Activated T-cell treated with anti-CD3 and anti-CD28 coated beads, Interleukin-2, amount 50 U/mL, for 72 hours (primary cell): ENCODE results near the gene ABCA3. TPM values are rescaled to one million over a fixed set of nuclear protein-coding genes. Genes with fewer than 3 reads are reported as not detected.

Source experiments
- ATAC-seq, 2 donors: fragments of 150-1000 bp; cut with Tn5 transposase; replicated peaks in 1 of 2; 2 replicates each; pipeline ENCODE4 v1.10.0; 2021; ENCODE audit warnings: moderate library complexity in 2 of 2, mild to moderate bottlenecking in 1 of 2
- DNase-seq, 2 donors: peaks; one replicate each; pipeline ENCODE4 v3.0.0; 2021 to 2022; ENCODE audit warnings: mixed read lengths in 1 of 2
- H3K27ac Mint-ChIP-seq: one replicate; pipeline ENCODE4 v1.8.0; 2022; ENCODE audit warnings: mild to moderate bottlenecking, moderate library complexity, mixed read lengths
- H3K27me3 Mint-ChIP-seq: one replicate; pipeline ENCODE4 v1.8.0; 2022; ENCODE audit warnings: low read depth, mixed read lengths
- H3K36me3 Mint-ChIP-seq, 2 donors: one replicate each; pipeline ENCODE4 v1.8.0; 2022; ENCODE audit warnings: mixed read lengths in 2 of 2, mild to moderate bottlenecking in 1 of 2; ENCODE audit not compliant: insufficient read depth in 2 of 2
- H3K4me1 Mint-ChIP-seq: one replicate; pipeline ENCODE4 v1.8.0; 2022; ENCODE audit warnings: low read depth, mixed read lengths
- H3K4me3 Mint-ChIP-seq, 2 donors: one replicate each; pipeline ENCODE4 v1.8.0; 2022; ENCODE audit warnings: mild to moderate bottlenecking in 2 of 2, mixed read lengths in 2 of 2, moderate library complexity in 2 of 2
- H3K9me3 Mint-ChIP-seq, 2 donors: one replicate each; pipeline ENCODE4 v1.8.0; 2022; ENCODE audit warnings: mixed read lengths in 2 of 2
- total RNA-seq, 2 donors: library from RNA; stranded (reverse); gene quantifications; one replicate each; pipeline ENCODE4 v1.2.3, GENCODE V29; 2022

Gene ABCA3
- total RNA-seq, 2 donors from 2014 or later: 13.7 to 14.6 TPM

DNA sequence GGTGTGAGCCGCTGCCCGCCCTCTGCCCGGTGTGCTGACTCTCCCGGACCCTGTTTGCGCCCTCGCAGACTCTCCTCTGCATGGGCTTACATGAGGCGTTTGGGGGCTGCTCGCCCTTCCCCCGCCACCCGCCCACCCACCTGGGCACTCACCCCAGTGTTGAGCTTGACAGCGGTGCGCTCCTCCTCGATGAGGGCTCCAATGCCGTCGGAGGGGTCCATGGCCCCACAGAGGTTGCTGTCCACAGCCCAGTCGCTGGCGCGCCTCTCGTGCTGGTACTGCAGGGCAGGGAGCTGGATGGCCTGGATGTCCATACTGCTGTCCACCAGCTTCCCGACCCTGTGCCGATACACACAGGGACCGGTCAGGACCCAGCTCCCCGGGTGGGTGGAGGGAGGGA is 51.2 kb downstream of the ABCA3 start:
- Mint-ChIP-seq H3K27me3 (no peaks in the 10 kb centered on the region), H3K4me3 (no peak overlapping the region), H3K4me1 (no peaks in the 10 kb centered on the region), H3K9me3 (no peaks in the 10 kb centered on the region), H3K27ac (no peak overlapping the region), H3K36me3 (no peaks in the 10 kb centered on the region)
- no peak for ATAC-seq
- no peak for DNase-seq

DNA sequence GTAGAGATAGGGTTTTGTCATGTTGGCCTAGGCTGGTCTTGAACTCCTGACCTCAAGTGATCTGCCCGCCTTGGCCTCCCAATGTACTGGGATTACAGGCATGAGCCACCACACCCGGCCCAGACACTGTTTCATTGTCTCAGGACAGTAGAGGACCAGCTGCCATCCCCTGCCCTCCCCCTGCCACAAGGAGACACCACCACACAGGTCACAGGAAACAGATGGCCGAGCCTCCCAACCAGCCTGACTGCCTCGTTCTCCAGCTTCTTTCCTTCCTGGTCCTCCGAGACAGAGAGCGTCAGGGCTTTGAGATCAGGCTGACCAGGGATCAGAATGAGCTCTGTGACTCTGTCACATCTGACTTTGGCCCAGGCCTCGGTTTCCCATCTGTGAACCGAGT is 51.8 kb downstream of the ABCA3 start:
- H3K4me1 Mint-ChIP-seq: no peaks in the 10 kb centered on the region
- H3K27ac Mint-ChIP-seq: no peak overlapping the region
- H3K36me3 Mint-ChIP-seq: no peaks in the 10 kb centered on the region
- DNase-seq (no peak), ATAC-seq (no peak)
- no peaks in the 10 kb centered on the region for H3K9me3 Mint-ChIP-seq
- H3K27me3 Mint-ChIP-seq: no peaks in the 10 kb centered on the region
- H3K4me3 Mint-ChIP-seq: no peak overlapping the region

DNA sequence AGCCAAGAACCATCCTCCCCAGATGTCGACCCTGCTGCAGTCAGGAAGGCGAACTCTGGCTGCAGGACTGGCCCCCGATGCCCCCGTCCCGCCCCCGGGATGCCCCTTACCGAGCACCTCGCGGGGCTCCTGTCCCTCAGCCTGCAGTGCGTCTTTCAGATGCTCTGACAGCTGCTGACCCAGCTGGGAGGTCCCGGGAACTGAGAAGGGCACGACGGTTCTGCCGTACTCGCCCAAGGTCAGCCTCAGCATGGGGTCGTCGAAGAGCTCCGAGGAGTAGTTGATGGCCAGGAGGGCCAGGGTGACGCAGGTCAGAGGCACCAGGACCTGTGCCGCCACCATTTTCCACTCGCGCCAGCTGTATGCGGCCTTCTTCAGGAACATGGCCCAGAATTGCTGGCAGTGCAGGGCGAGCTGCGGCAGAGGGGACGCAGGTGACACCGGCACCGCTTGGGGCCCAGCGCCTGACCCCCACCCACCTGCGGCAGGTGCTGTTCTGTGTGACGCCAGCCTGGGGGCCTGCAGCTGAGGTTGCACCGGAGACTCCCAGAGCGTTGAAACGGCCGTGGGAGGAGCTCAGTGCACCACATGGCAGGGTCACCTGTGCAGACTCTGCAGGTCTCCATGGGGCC is 52.5 kb downstream of the ABCA3 start:
- no peak for ATAC-seq
- no peaks in the 10 kb centered on the region for H3K9me3 Mint-ChIP-seq
- no peaks in the 10 kb centered on the region for H3K36me3 Mint-ChIP-seq
- no peak overlapping the region for H3K27ac Mint-ChIP-seq
- no peak overlapping the region for H3K4me3 Mint-ChIP-seq
- no peak for DNase-seq
- no peaks in the 10 kb centered on the region for H3K4me1 Mint-ChIP-seq
- H3K27me3 Mint-ChIP-seq: no peaks in the 10 kb centered on the region

DNA sequence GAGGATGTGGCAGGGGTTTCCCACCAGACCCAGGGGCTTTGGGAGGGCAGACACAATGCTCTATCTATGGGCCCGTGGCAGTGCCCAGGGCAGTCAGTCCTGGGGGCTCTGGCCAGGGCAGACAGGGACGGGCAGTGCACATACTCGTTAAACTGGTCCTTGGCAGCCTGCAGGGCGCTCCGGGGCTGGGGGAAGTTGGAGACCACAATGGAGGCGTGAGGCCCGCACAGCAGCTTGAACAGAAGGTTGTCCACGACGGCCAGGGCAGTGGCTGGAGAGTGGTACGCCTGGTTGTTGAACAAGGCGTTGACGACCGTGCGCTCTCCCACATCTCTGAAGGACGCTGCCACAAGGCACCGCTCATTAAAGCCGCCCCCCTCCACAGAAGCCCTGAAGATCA is 54.0 kb downstream of the ABCA3 start:
- Mint-ChIP-seq H3K9me3 (no peaks in the 10 kb centered on the region), H3K27ac (no peak overlapping the region), H3K4me3 (no peak overlapping the region), H3K4me1 (no peaks in the 10 kb centered on the region), H3K36me3 (no peaks in the 10 kb centered on the region), H3K27me3 (no peaks in the 10 kb centered on the region)
- ATAC-seq (no peak), DNase-seq (no peak)

DNA sequence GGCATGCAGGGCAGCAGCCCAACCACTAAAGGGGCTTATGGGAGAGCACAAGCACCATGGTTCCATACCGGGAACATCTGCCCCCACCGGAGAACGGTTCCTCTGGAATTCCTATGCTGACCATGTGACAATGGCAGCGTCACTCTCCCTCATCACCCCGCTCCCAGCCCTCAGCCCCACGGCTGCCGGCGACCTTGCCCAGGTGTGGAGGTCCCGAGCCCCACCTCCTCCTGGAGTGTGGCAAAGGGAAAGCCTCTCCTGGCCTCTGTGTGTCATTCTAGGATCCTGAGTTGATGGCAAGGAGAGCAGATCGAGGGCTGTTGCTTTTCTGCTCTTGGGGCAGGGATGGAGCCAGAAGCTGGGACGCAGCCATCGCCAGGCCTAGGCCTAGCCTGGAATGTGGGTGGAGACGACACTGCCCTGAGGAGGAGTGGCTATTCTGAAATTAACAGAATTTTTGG is 54.8 kb downstream of the ABCA3 start:
- no peaks in the 10 kb centered on the region for H3K36me3 Mint-ChIP-seq
- DNase-seq (no peak), ATAC-seq (no peak)
- H3K4me1 Mint-ChIP-seq: no peaks in the 10 kb centered on the region
- no peaks in the 10 kb centered on the region for H3K27me3 Mint-ChIP-seq
- no peak overlapping the region for H3K27ac Mint-ChIP-seq
- no peaks in the 10 kb centered on the region for H3K9me3 Mint-ChIP-seq
- H3K4me3 Mint-ChIP-seq: no peak overlapping the region

DNA sequence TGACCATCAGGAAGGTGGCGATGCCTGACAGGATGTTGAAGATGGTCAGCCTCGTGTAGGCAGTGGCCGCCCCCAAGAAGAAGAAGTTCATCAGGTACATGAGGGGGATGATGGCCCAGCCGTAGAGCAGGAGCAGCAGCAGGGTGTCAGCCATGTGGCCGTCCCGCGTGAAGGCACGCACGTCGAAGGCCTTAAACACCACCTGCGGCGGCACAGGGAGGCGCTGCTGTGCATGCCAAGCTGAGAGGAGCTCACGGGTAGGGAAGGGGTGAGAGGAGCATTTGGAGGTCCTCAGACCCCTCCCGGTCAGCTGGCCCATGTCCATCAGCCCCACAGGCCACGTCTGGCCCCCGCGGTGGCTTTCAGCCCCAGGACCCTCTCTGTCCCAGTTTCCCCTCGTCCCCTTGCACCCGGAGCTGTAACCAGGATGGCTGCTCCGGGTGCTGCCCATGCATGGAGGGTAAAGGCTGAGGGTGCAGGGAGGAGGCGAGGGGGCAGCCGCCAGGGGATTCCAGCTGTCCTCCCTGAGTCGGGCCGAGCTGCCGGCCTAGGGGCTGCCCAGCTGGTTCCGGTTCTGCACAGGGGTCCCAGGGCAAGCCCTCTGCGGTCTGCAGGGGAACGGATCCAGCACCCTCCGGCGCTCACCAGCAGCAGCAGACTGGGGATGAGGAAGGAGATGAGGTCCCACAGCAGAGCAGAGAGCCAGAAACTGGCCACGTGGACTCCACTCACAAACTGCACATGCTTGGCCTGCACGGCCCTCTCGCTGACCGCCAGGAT is 55.5 kb downstream of the ABCA3 start:
- no peaks in the 10 kb centered on the region for H3K27me3 Mint-ChIP-seq
- no peak for DNase-seq
- H3K9me3 Mint-ChIP-seq: no peaks in the 10 kb centered on the region
- H3K36me3 Mint-ChIP-seq: no peaks in the 10 kb centered on the region
- H3K4me1 Mint-ChIP-seq: no peaks in the 10 kb centered on the region
- no peak for ATAC-seq
- H3K27ac Mint-ChIP-seq: no peak overlapping the region
- H3K4me3 Mint-ChIP-seq: no peak overlapping the region

DNA sequence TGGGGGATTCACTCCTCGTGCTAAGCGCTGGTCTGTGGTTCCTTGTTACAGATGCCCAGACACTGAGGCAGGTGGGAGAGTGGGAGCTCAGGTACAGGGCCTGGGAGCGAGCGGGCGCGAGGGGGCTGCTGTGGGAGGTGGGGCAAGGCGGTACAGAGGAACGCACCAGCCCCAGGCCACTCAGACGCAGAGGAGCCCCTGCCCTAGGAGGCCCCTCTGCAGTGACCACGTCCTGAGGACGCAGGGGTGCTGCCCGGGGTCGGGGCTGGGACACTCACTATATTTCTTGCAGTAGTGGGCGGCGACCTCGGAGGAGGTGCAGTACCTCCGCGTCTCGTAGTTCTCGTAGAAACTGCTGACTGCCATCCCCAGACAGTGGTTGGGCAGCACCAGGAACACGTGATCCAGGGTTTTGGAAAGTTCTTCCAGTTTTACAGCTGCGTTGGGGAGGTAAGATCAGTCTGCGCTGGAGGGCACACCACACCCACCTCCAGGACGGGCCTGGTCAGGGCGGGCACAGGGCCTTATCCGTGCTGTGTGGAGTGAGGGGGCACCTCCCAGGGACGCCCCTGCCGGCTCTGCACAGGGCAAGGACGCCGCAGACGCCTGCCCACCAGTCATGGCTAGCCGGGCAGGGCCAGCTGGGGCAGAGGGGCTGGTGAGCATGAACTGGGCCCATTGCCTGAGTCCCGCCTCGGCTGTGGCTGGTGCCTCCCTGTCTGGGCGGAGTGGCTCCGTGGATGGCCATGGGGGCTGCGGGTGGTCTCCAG is 56.3 kb downstream of the ABCA3 start:
- Mint-ChIP-seq H3K36me3 (no peaks in the 10 kb centered on the region), H3K27me3 (no peaks in the 10 kb centered on the region), H3K4me1 (no peaks in the 10 kb centered on the region), H3K9me3 (no peaks in the 10 kb centered on the region), H3K4me3 (no peak overlapping the region), H3K27ac (no peak overlapping the region)
- no peak for DNase-seq
- no peak for ATAC-seq

DNA sequence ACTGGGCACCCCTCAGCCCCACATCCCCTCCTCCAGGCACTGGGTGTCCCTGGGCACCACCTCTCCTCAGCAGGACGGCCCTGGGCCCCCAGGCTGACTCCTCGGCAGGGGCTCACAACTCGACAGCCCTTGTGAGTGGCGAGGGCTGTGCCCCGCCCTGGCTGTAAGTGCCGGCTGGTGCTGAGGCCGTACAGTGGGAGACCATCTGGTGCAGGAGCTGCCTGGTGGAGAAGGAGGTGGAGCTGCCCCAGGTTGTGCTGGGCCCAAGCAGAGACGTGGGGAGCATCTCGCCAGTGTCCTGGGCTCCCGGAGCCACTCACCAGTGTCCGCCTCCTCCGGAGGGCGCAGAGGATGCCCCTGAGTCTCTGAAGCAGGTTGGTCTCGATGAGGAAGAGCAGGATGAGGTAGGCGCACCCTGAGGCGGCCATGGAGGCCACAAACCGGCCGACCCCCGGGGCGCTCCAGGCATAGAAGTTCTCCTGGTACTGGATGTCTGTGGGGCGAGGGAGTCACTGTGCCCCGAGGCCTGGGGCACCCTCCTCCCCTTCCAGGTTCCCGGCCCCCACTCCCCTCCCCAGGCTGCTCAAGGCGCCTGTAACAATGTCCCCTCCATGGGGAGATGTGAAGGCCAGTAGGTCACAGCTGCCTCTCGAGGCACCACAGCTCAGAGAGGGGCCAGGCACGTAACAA is 57.5 kb downstream of the ABCA3 start:
- Mint-ChIP-seq H3K4me1 (no peaks in the 10 kb centered on the region), H3K9me3 (no peaks in the 10 kb centered on the region), H3K36me3 (no peaks in the 10 kb centered on the region), H3K27ac (no peak overlapping the region), H3K4me3 (no peak overlapping the region), H3K27me3 (no peaks in the 10 kb centered on the region)
- ATAC-seq: no peak
- DNase-seq: no peak

DNA sequence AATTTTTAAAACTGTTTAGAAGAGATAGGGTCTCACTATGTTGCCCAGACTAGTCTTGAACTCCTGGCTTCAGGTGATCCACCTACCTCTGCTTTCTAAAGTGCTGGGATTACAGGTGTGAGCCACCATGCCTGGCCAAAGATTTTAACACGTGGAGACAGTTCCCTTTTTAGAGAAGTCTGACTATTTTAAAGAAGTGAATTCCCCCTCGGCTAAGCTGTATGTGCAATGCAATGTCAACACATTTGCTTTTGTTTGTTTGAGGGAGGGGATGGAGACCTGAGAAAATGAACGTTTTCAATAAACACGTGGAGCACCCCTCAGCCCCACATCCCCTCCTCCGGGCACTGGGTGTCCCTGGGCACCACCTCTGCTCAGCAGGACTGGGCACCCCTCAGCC is 58.3 kb downstream of the ABCA3 start:
- Mint-ChIP-seq H3K36me3 (no peaks in the 10 kb centered on the region), H3K4me1 (no peaks in the 10 kb centered on the region), H3K9me3 (no peaks in the 10 kb centered on the region), H3K27ac (no peak overlapping the region), H3K4me3 (no peak overlapping the region), H3K27me3 (no peaks in the 10 kb centered on the region)
- no peak for DNase-seq
- no peak for ATAC-seq

DNA sequence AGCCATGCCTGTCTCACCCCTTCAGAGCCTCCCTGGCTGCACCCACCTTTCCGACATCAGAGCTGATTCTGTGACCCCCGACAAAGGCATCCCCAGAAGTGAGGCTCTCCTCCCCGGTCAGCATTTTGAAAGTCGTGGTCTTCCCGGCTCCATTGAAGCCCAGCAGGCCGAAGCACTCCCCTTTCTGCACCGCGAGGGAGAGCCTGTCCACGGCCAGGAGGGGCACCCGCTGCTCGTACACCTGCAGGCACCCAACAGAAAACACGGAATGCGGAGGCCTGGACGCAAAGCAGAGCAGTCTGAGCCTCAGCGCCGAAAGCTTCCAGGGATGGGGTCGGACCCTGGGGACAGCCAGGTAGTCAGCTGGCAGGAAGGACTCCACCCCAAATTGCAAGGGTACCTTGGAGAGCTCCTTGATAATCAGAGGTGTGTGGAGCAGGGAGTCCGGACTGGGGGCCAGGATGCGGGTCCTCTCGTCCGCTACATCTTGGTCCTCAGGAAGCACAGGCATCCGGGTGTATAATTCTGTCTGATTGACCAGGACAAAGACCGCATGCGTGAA is 59.5 kb downstream of the ABCA3 start:
- Mint-ChIP-seq H3K36me3 (no peaks in the 10 kb centered on the region), H3K27me3 (no peaks in the 10 kb centered on the region), H3K4me3 (no peak overlapping the region), H3K4me1 (no peaks in the 10 kb centered on the region), H3K9me3 (no peaks in the 10 kb centered on the region), H3K27ac (no peak overlapping the region)
- DNase-seq (no peak), ATAC-seq (no peak)

DNA sequence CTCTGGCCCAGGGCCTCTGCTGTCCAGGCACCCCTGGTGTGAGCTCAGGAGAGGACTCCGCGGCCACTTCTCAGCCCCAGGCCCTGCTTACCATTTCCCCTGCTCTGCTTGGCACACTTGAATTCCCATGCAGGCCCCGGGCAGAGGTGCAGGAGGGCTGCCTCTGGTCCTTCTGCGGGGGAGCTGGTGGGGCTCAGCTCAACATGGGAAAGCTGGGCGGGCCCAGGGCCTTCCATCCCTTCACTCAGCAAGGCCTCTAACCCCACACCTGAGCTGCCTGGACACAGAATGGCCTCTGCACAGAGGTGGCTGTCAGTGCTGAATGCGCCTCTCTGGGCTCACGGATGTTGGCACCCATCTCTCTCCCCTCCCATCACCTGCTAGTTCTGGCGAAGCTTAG is 60.1 kb downstream of the ABCA3 start:
- Mint-ChIP-seq H3K36me3 (no peaks in the 10 kb centered on the region), H3K27ac (no peak overlapping the region), H3K4me1 (no peaks in the 10 kb centered on the region), H3K4me3 (no peak overlapping the region), H3K27me3 (no peaks in the 10 kb centered on the region), H3K9me3 (no peaks in the 10 kb centered on the region)
- DNase-seq (no peak), ATAC-seq (no peak)

DNA sequence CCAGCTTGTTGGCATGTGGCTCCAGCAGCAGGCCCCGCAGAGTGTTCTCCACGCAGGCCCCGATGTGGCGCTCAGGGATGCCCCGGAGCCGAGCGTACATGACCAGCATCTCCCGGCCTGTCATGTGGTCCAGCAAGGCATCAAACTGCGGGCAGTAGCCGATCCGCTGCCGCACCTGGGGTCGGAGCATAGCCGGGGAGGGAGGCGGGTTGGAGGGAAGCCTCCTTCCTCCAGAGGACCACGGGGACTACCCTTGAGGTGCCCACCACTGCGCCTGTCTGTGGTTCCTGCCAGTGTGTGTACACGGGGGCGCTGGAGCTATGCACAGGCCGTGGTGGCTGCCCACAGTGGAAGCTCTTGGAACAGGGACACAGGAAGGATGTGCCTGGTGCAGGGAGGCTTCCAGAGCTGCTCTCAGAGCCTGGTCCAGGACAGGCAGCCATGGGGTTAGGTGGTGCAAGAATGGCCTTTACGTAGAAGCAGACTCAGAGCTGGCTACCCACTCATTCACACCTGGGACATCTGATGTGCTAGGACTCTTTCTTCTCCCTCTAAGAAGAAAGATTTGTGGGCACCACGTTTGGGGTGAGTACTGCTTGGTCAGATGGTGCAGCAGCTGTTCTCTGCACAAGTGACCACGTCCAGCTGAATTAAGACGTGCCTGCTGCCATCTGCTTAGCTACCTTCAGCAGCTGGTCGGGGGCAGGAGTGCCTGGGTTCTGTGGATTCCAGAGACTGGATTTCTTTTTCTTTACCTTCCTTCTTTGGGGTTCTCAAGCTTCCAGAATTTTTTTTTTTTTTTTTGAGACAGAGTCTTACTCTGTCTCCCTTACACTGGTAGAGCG is 61.4 kb downstream of the ABCA3 start:
- Mint-ChIP-seq H3K36me3 (no peaks in the 10 kb centered on the region), H3K27ac (no peak overlapping the region), H3K9me3 (no peaks in the 10 kb centered on the region), H3K4me3 (no peak overlapping the region), H3K4me1 (no peaks in the 10 kb centered on the region), H3K27me3 (no peaks in the 10 kb centered on the region)
- DNase-seq: no peak
- ATAC-seq: no peak
